HL-60/S4 treated with retinoic acid at 250 ng/mL for 4 days and 3 days (cell line): ENCODE measurements around the gene RBM14.
"Not testable (repeated sequence)": the region's sequence is repeated elsewhere in the genome, so short reads cannot be mapped to it uniquely, and the experiment has no call there.

ENCODE experiments used
- in situ Hi-C: fragments of 300-500 bp; cut with MboI; formaldehyde crosslinking; loops from 2 replicates; pipeline ENCODE4 v1.7.0; 2022; ENCODE audit warnings: low sequenced_read_pairs

RBM14 gene

GRCh38 chr11:66632952-66633351 lies 16.5 kb downstream of the RBM14 start:
- in situ Hi-C loops, result no loop called here

GRCh38 chr11:66636411-66636810 lies 20.0 kb downstream of the RBM14 start:
- in situ Hi-C loops, result no loop called here

GRCh38 chr11:66637557-66638176 lies 21.2 kb downstream of the RBM14 start:
- in situ Hi-C loops, result no loop called here

- in situ Hi-C loops, result no loop called here
These were observed 22.0 kb downstream of the RBM14 start, which contains the start of gene RBM4 for GRCh38 chr11:66638177-66639065. Gene RBM4, plus strand, starts transcription at chr11:66638703. Its CDS starts 1,009 bp downstream, at chr11:66639712.

GRCh38 chr11:66639066-66639813 lies 22.8 kb downstream of the RBM14 start:
- in situ Hi-C loops, result no loop called here

GRCh38 chr11:66639814-66640340 lies 23.4 kb downstream of the RBM14 start:
- in situ Hi-C loops, result not testable (repeated sequence)

- in situ Hi-C loops, result no loop called here
These were observed 25.4 kb downstream of the RBM14 start for GRCh38 chr11:66641834-66642233.

- in situ Hi-C loops, result no loop called here
These were observed 27.5 kb downstream of the RBM14 start for GRCh38 chr11:66643745-66644437.

GRCh38 chr11:66646828-66647227 lies 30.4 kb downstream of the RBM14 start:
- in situ Hi-C loops, result no loop called here

- in situ Hi-C loops, result no loop called here
These were observed 33.5 kb downstream of the RBM14 start for GRCh38 chr11:66649903-66650302.

- in situ Hi-C loops, result no loop called here
These were observed 34.6 kb downstream of the RBM14 start for GRCh38 chr11:66651016-66651415.

- in situ Hi-C loops, result no loop called here
These were observed 36.2 kb downstream of the RBM14 start for GRCh38 chr11:66652651-66653050.

GRCh38 chr11:66653123-66653522 lies 36.7 kb downstream of the RBM14 start:
- in situ Hi-C loops, result no loop called here

- in situ Hi-C loops, result no loop called here
These were observed 43.3 kb downstream of the RBM14 start for GRCh38 chr11:66659763-66660162.

- in situ Hi-C loops, result no loop called here
These were observed 47.4 kb downstream of the RBM14 start for GRCh38 chr11:66663741-66664296.

- in situ Hi-C loops, result no loop called here
These were observed 48.9 kb downstream of the RBM14 start for GRCh38 chr11:66665369-66665768.

- in situ Hi-C loops, result no loop called here
These were observed 54.4 kb downstream of the RBM14 start for GRCh38 chr11:66670816-66671215.

- in situ Hi-C loops, result loop anchor here (25.0 kb wide), 2 partner anchors 162 to 263 kb away; partner anchors contain the start of genes NPAS4 and RCE1
These were observed 58.7 kb downstream of the RBM14 start for GRCh38 chr11:66674964-66675602.

GRCh38 chr11:66676282-66676919 lies 60.0 kb downstream of the RBM14 start:
- in situ Hi-C loops, result loop anchor here (25.0 kb wide), 2 partner anchors 161 to 264 kb away; partner anchors contain the start of genes NPAS4 and RCE1
